GOT3 (cell line): Measurements from ENCODE around the gene ADGRB3.

ENCODE experiments used
- DNase-seq: peaks from one replicate; lab custom pipeline; 2025; ENCODE audit warnings: mixed read lengths; lab: John Stamatoyannopoulos, UW

ADGRB3 gene

DNA sequence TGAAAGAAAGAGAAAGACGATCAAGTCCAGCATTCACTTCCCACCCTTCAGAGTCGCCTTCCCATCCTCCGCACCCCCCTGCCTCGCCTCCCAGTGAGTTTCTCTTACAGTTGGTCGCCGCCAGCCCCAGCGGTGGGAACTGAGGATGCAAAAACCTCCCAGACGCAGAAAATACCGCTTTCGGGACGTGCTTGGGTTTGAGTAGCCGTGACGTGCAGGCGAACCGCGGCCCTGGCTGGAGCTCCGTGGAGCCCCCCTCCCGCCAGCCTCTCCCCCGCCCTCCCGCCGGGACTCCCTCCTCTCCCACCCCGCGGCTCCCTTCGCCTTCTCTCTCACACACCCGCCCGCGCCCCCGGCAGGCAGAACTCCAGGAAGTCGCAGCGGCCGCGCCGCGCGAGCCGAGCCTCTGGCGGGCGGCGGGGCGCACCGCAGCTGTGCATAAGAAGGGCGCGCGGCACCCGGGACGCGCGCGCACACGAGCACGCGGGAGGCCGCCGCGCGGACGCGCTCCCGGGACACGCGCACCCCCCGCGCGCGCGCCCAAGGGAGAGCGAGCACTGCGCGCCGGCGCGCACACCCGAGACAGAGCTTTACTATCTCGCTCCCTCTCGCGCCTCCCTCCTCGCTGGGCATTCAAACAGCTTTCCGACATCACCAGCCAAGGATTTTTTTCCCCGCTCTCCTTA is at the start of gene ADGRB3:
Gene ADGRB3, plus strand, starts transcription at position 557 of the 686 bp plus-strand sequence. CDS start 3,394 bp downstream, outside the sequence.
- no peak for DNase-seq

DNA sequence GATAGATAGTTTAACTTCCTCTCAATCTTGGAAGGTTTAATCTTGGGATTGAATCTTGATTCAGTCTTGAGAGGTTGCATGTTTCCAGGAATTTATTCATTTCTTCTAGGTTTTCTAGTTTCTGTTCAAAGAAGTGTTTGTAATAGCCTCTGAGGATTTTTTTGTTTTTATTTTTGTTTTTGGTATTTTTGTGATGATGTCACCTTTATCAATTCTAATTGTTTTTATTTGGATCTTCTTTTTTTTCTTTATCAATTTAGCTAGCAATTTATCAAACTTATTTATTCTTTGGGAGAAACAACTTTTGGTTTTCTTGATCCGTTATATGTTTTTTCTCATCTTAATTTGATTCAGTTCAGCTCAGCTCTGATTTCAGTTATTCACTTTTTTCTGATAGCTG is 41.5 kb upstream of the ADGRB3 start:
- no peak for DNase-seq

DNA sequence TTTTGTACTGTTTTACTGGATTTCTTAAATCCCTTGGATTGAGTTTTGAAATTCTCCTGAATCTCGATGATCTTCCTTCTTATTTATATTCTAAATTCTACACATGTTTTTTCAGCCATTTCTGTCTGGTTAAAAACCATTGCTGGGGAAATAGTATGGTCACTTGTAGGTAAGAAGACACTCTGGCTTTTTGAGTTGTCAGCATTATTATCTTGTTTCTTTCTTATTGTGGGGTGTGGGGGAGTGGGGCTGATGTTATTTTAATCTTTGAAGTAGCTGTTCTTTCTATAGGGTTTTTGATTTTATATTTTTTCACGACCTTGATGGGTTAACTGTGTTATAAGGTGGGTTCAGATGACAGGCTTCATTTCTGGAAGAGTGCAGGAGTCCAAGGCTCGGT is 37.4 kb upstream of the ADGRB3 start:
- DNase-seq, result no peak

DNA sequence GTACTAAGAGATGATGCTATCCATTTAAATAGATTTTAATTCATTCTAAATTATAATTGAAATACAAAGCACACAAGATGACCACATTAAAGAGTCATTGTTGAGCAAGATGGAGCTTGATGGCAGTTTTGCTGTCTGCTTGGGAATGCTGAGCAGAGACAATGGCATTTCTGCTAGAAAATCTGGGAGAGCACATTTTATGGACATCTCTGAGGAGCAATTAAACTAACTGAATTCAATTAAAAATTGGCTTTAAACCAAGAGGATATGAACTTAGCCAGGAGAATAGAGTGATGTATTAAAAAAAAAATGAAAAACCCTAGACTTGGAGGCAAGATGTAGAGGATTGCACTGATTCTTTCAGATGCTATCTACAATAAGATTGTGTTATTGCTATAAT is 19.1 kb upstream of the ADGRB3 start:
- no peak for DNase-seq

DNA sequence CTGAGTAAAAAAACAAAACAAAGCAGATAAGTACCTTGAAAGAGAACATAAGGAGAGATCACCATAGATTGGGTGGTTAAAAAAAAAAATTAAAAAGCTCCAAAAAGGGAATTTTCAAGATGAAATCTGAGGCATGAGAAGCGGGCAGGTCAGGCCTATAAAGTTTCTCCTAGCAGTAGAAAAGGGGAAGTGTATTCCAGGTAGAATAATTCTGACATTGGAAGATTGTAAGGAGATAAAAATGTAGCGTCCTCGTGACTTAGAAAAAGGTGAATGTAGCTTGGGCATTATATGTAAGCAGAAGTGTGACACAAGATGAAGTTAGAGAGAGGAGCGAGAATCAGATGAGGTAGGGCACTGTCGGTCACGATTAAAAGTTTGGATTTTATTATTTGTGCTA is 9.1 kb upstream of the ADGRB3 start:
- no peak for DNase-seq

DNA sequence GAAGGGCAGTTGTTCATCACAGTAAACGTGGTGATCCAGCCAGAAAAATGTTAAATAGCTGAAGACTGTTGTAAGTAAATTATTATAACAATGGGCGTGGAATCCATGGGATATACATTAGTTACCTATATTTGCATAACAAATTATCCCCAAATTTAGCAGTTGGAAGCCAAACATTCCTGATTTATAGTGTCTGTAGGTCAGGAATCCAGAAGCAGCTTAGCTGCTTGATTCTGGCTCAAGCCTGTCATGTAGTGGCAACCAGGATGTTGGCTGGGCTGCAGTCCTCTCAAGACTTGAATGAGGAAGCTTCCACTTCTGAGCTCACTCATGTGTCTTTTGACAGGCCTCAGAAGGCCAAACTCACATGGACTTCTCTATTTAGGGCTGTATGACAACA is 6.9 kb upstream of the ADGRB3 start:
- no peak for DNase-seq

DNA sequence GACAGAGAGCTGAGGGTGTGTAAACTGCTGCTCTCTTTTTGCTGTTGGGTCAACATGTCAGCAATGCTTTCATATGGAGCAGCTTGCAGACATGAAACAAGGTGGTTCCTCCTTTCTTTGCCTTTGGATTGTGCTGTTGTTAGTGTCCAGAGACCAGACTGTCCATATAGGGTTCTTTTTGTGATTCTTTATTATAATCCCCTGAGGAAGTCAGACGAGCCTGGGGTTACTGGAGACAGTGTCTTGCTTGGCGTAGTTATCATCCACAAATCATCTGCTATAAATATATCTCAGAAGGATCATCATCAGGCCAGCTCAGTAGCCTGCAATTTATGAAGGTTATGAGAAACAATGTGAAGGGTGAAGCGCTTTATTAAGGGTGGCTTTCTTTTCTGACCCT is 2.3 kb upstream of the ADGRB3 start:
- DNase-seq, result no peak

DNA sequence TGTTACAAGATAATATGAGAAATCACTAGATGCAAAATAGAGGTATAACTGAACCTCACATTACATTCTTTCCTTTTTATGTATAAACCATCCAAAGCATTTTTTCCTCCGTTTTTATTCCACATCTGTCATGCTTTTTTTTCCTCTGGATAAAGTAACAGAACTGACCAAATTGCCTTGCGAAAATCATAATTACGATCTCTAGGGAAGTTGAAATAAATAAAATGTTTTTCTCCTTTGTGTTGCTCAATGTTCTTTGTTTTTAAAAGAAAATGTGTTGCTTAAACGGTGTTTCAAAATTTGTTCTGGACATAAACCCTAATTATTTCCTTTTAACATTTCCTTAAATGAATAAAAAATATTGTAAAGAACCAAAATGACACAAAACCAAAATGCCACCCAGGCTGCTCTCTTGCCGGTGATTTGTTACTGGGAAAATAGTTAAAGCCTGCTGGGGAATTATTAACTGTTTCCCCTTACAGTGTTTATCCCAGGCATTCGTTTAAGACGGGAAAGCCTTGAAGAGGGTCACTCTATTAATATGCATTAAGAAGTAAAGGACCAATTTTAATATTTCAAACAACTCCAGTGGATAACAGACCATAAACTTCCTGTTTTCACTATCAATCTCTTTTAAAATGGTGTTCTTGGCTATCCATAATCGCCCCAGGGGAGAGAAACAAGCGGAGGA is 1.7 kb upstream of the ADGRB3 start:
- DNase-seq, result no peak

DNA sequence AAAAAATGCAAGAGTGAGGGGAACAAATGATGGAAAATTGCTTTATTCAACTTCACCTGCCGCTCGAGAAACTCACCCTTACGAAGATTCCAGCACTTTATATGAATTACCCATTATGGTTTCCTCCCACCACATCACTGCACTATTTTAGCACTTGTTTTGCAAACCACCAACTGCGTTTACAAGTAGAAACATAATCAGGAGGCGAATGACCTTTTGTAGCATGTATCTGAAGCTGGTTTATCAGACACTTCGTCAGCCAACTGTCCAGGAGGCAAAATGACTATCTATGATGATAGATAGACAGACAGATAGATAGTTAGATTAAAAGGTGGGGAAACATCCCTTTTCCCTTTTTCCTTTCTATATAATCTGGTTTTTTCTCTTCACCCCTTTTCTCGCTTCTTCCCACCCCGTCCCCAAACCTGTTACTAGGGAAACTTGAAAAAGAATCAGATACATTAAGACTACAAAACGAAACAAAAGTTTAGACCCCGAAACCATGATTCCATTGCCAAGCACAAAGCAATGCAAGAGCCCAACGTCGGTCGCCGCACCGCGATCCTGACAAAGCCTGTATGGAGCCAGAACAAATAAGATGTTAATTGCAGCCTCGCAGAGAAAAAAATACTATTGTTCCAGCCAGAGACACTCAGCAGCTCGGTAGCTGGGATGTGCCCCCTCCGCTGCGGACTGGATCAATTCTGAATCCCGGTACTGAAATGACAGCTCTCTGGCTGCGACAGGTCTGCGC is 933 bp upstream of the ADGRB3 start:
- no peak for DNase-seq

DNA sequence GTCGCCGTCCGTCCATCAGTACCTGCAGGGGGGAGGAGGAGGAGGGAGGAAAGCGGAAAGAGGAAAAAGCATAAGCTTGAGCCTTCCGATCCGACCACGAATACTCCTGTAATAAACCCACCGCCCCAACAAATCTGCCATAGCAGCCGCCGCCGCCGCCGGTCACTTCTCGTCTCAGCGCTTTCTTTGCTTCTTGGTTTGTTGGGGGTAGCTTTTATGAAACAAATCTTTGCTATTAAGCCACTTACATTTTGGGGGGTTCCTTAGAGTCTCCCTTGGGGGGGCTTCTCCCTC is 277 bp downstream of the ADGRB3 start:
- no peak for DNase-seq

DNA sequence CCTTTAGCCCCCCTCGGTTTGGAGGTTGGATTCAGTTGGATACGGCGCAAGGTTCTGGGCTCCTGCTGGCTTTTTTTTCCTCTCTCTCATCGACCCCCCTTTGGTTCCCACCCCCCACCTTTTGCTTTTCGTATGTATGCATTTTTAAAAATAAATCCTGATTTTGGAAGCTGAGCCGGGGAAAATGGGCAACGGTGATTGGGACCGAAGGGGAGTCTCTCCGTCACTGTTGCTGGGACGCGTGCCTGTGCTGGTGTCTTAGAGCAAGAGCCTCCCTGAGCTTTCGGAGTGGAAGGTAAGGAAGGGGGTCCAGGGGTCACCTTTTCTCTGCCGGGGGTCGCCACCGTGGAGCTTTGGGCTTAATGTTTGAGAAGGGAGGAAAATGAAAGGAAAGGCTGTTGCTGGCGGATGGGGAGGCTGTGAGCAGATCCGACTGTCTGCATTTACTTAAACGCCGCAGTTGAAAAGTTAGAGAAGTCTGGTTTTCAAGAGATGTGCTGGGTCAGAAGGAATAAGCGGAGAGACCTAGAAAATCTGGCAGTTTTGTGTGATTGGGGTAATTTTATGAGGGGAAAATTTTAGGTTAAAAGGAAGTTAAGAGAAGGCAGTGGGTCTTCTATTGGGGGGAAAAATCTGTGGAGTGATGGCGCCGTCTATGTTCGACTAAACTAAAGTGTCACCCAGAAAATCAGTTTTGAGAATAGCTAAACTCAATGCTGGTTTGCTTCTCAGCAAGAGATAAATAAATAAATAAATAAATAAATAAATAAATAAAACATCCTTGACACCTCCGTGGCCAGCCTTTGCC is 828 bp downstream of the ADGRB3 start:
- DNase-seq, result no peak

DNA sequence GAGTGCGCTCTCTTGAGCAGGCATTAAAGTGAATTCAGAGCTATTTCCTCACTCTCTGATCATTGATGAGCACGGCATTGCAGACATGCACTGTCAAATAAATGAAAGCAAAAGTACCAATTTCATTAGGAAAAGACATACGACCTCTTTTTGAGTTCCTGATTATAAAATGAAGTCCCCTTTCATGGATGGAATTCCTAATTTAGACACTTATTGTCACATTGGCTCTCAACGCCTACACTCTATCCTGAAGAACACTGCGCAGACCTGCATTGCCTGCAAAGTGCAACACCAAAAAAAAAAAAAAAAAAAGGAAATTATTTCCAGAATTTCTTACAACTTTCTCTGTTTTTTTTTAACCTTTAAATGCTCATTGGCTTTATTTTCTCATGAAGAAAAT is 1.6 kb downstream of the ADGRB3 start:
- no peak for DNase-seq

DNA sequence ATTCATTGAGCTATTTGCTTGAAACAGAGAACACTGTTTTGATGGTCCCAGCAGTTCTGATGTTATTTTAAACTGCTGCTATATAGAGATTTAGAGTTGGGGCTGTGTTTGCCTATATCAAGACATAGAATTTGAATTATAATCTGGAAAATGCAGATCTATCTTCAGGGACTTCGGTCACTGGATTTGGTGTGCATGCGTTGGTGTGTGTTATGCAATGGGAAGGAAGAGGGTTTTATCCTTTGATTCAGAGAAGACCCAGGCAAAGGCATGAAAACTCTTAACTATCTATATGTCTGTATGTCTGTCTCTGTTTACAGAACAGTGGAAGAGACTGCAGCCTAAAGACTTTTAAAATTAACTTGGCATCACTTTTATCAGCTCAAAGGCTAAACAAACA is 2.0 kb downstream of the ADGRB3 start:
- no peak for DNase-seq

DNA sequence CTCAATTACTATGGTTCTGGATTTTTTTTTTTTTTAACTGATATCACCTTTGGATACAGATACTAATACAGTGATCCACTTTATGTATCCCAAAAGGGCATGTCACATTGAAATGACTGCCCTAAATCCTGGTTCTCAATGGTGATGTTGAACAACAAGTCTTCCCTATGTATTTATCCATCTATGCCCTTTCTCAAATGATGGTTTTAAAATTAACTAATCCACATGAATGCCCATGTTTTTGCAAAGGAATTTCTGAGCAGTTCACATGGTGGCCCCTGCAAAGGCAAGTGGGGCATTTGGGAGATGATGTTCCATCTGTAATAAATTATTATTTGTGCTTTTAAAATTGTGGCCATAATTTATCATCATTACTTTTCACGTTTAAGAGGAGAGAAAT is 2.7 kb downstream of the ADGRB3 start:
- DNase-seq, result no peak

DNA sequence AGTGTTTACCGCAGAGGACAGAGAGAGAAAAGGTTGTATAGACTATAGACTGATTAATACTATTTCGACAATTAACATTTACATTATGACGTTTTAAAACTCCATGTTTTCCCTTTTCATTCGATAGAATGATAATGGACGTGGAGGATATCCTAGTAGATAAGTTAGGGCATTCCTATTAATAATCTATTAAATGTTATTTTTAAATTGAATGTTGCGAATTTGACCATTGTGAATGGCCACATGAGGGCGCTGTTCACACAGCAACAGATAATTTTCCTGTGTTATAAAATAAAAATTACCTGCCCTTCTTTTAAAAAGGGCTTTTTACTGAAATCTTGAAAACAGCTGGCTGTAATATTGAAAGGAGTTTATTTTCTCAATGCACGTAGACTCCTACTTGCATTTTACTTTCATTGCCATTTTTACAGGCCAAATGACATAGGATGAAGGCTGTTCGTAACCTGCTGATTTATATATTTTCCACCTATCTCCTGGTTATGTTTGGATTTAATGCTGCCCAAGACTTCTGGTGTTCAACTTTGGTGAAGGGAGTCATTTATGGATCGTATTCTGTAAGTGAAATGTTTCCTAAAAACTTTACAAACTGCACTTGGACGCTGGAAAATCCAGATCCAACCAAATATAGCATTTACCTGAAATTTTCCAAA is 3.3 kb downstream of the ADGRB3 start:
- DNase-seq, result no peak

DNA sequence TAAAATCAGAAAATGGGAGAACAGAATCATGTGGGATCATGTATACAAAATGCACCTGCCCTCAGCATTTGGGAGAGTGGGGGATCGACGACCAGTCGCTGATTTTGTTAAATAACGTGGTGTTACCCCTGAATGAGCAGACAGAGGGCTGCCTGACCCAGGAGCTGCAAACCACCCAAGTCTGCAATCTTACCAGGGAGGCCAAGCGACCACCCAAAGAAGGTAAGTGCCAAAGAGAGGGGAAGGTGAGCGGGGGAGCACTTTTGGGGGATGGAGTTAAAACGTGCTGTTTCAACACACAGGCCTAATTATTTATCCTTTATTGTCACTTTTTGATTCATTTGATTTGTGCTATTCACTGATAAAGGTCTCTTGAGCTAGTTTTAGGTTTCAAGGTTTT is 4.1 kb downstream of the ADGRB3 start:
- no peak for DNase-seq

DNA sequence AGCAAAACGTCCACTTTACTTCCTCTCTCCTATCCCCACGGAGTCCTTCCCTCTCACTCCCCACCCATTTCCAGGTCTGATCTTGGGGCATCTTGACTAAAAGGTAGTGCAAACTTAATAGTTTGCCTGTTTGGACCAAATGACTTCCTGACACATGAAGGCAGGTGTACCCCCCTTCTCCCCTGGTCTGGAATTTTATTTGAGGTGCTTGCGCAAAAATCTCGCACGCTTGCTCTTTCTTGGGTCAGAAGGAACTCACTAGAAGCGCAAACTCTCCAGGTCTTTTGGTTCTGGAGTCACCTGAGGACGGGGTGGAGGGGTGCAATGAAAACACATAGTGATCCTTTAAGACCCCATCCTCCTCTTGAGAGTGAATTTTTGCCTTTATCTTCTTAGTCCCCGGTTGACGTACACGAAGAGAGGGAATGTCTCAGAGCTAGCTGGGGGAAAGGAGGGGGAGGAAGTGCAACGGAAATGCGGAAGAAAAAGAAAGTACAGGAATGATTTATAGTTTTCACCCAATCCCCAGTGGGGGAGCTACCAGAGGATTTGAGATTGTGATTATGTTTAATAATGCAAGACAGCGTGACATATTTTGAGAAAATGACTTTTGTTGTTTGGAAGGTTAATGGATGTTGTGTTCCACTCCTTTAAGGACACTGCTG is 4.9 kb downstream of the ADGRB3 start:
- DNase-seq, result no peak

DNA sequence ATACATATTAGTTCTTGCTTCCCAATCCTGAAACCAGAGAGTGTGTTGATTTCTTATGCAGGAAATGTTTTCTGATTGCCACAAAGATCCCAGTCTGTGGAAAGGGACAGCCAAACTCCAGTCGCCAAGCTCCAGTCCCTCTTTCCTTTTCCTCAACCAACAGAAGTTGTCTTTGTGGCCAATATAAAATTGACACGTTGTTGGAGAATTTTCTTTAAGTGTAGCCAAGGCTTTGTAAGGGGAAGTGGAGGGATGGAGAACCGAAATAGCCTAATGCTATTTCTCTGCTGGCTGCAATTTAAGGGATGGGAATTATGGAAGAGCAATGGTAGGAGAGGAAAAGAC is 5.4 kb downstream of the ADGRB3 start:
- no peak for DNase-seq

DNA sequence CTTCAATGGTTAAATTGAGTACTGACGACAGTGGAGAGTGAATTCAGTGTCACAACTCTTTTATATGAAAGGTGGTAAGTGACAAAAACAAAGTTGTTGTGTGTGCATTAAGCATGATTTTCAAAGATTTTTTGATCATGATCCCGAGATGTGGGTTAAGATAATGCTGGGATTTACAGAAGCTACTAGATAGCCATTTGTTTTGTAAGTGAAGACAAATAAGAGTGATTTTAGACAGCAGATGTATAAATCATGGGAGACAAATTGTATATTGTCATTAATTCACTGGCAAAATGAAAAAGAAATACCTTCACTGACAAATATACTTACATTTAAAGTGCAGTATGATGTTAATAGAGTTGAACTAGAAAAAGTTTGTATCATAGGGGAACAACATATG is 6.1 kb downstream of the ADGRB3 start:
- no peak for DNase-seq

DNA sequence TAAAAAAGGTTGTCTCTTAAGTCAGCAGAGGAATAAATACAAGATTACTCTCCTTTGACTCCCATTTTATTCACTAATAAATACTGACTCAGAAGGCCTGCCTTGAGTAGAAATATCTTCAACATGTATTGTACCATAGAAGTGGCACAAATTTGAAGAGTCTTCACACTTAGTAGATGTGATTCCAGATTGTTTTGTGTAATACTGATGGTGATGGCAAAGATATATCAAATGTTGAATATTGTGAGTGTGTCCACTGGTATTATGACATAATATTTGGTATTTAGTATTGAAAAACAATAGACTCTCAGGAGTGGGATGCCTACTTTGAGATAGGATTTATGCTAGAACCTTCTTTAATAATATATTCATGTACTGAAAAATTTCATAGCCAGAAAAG is 7.0 kb downstream of the ADGRB3 start:
- no peak for DNase-seq

DNA sequence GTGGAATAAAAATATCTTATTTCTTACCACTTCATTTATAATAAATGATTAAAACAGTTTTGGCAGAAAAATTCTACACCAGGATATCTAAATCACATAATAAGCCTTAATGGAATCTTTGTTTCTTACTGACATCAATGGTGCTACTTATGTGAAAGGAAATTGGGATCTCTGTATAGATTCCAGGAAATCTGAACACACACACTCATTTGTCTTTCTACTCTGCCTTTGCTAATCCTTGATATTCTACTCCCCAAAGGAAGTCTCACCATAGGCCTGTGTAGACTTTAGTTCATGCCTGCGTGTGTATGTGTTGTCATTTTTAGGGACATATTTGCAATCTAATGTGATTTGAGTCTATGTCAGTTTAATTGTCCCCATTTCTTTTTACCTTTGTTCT is 7.9 kb downstream of the ADGRB3 start:
- DNase-seq, result no peak

DNA sequence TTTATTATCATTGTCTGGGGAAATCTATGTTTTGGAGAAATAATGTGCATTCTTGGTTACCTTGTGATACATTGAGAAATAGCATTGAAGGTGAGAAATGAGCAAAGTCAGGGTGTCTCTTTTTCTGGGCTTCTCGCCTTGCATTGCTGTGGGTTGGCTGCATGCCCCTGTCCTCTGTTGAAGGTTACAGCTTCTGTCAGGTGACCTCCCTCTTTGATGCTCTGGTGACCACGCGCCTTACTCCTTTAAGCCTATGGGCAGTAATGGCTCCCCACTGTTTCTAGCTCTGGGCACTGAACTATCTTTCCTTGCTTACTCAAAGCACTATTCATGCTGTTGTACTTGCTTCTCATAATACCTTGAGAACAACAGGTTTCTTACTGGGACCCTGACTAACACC is 14.6 kb downstream of the ADGRB3 start:
- DNase-seq, result no peak
